Astrocyte of the spinal cord (primary cell): ENCODE data around the gene OR1J4.

Source experiments
- DNase-seq: peaks from one replicate; pipeline ENCODE4 v3.0.0; 2011; ENCODE audit warnings: low read depth, low spot score
- H3K4me3 ChIP-seq: 2 replicates; pipeline ENCODE4 v1.5.1; 2011; ENCODE audit warnings: low read depth, mild to moderate bottlenecking, low read length, moderate library complexity
- CTCF ChIP-seq: IDR thresholded peaks from 2 replicates; pipeline ENCODE4 v1.5.1; 2012; ENCODE audit warnings: low read depth, mild to moderate bottlenecking, low read length, inconsistent platforms
- in situ Hi-C: cut with HindIII; loops from 2 replicates; pipeline ENCODE4 v1.10.0; 2017; ENCODE audit warnings: low sequenced_read_pairs

The OR1J4 gene

DNA sequence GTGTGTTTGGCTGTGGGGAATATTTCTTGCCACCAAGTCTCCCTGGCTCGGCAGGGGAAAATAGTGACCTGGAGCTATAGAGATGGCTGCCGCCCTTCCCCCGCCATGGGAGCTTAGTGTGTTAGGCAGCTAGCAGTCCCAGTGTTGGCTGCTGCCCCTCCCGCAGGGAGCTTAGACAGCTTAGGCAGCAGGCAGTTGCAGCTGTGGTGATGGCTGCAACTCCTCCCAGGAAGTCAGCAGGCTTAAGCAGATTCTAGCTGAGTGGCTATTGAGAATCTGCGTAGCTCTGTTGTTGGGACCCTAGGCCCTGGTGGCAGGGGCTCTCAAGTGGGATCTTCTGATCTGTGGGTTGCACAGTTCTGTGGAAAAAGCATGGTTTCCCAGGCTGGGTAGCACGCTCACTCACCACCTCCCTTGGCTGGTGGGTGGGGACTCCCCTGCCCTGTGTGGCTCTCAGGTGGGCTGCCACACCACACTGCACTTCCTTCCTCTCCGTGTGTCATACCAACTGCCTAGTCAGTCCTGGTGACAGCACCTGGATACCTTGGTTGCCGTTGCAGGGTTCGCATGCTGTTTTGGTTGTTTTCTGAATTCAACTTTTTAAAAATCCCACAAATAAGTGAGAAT, 43.3 kb downstream of the OR1J4 start:
- DNase-seq = no peak
- in situ Hi-C loops = no loop called here
- TF ChIP-seq CTCF = no peak
- no peak overlapping the region for H3K4me3 ChIP-seq

DNA sequence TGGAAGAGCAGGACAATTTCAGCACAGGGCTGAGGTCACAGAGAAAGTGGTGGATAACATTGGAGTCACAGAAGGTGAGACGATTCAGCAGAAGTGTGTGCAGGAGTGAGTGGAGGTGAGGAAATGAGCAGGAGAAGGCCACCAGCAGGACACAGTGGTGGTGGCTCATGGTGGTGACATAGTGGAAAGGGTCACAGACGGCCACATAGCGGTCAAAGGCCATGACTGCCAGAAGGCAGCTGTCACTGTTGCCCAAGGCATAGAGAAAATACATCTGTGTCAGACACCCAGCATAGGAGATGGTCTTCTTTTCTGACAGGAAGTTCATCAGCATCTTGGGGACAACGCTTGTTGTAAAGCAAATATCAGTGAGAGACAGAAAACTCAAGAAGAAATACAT, 49.0 kb downstream of the OR1J4 start:
- no peak for DNase-seq
- in situ Hi-C loops = no loop called here
- TF ChIP-seq CTCF = no peak
- H3K4me3 ChIP-seq = no peak overlapping the region
